GM12874 (cell line): Measurements from ENCODE around the gene EYS.

Experiments
- CTCF ChIP-seq: IDR thresholded peaks from 2 replicates; pipeline ENCODE4 v1.5.1; 2011; ENCODE audit warnings: low read depth, mild to moderate bottlenecking, control low read depth, low read length, moderate library complexity; ENCODE audit not compliant: insufficient read depth

Gene EYS

GRCh38 chr6:63904650-63905248 lies 1802.3 kb downstream of the EYS start:
- no peak for TF ChIP-seq CTCF

- no peak for TF ChIP-seq CTCF
Observed at GRCh38 chr6:63899550-63899949, 1807.5 kb downstream of the EYS start.

- TF ChIP-seq CTCF = no peak
Observed at GRCh38 chr6:63897952-63898351, 1809.1 kb downstream of the EYS start.

- TF ChIP-seq CTCF = no peak
Observed at GRCh38 chr6:63897459-63897858, 1809.6 kb downstream of the EYS start.

- no peak for TF ChIP-seq CTCF
Observed at GRCh38 chr6:63888416-63888815, 1818.6 kb downstream of the EYS start.

- no peak for TF ChIP-seq CTCF
Observed at GRCh38 chr6:63887002-63887751, 1819.8 kb downstream of the EYS start.

- TF ChIP-seq CTCF = no peak
Observed at GRCh38 chr6:63886341-63886740, 1820.7 kb downstream of the EYS start.
